Activated CD4-positive, alpha-beta memory T cell treated with anti-CD3 and anti-CD28 coated beads for 36 hours (primary cell): ENCODE measurements around the gene SQOR. TPM values are rescaled to one million over a fixed set of nuclear protein-coding genes. Genes with fewer than 3 reads are reported as not detected.

Experiments used
- CTCF ChIA-PET: fragments of 350-600 bp; sonication (Branson Sonifier 250); formaldehyde crosslinking; loops from one replicate; lab custom pipeline; 2021; ENCODE audit warnings: antibody characterized with exemption, inconsistent platforms; lab: Charles Lee
- POLR2A ChIA-PET: fragments of 350-600 bp; sonication (Branson Sonifier 250); formaldehyde crosslinking; loops from one replicate; lab custom pipeline; 2021; ENCODE audit warnings: antibody characterized with exemption; lab: Charles Lee
- DNase-seq: peaks from one replicate; pipeline ENCODE4 v3.0.0-alpha.2; 2020
- H3K27ac Mint-ChIP-seq: one replicate; pipeline ENCODE4 v1.8.0; 2021; ENCODE audit warnings: mixed read lengths
- H3K27me3 Mint-ChIP-seq: one replicate; pipeline ENCODE4 v1.8.0; 2021; ENCODE audit warnings: mixed read lengths
- H3K36me3 Mint-ChIP-seq: one replicate; pipeline ENCODE4 v1.8.0; 2021; ENCODE audit warnings: mixed read lengths
- H3K4me1 Mint-ChIP-seq: one replicate; pipeline ENCODE4 v1.8.0; 2021; ENCODE audit warnings: low read depth, mixed read lengths
- H3K4me3 Mint-ChIP-seq: one replicate; pipeline ENCODE4 v1.8.0; 2021; ENCODE audit warnings: mild to moderate bottlenecking, mixed read lengths
- H3K9me3 Mint-ChIP-seq: one replicate; pipeline ENCODE4 v1.8.0; 2021; ENCODE audit warnings: mixed read lengths
- intact Hi-C: fragments of 100-400 bp; cut with micrococcal nuclease; formaldehyde crosslinking; loops from one replicate; pipeline ENCODE4 v1.15.1; 2023
- total RNA-seq, 2 experiments: library from RNA; stranded (reverse); gene quantifications; one replicate each; pipeline ENCODE4 v1.2.3, GENCODE V29; 2021

Gene SQOR
- total RNA-seq, 2 experiments from 2014 or later, result 181 to 194 TPM

- H3K36me3 Mint-ChIP-seq, result peaks cover 7% of the 10 kb centered on the region
- H3K4me3 Mint-ChIP-seq, result no peak overlapping the region
- H3K9me3 Mint-ChIP-seq, result peaks cover 8% of the 10 kb centered on the region
- ChIA-PET CTCF (interaction anchor here (1.1 kb wide), 1 partner anchor 174 kb away, joined by 3 read pairs; no protein-coding TSS in a partner anchor), POLR2A (no interaction called here)
- intact Hi-C loops, result no loop called here
- H3K27me3 Mint-ChIP-seq, result no peaks in the 10 kb centered on the region
- no peak overlapping the region for H3K27ac Mint-ChIP-seq
- DNase-seq, result no peak
- peaks cover 13% of the 10 kb centered on the region for H3K4me1 Mint-ChIP-seq
These were observed 3.1 kb upstream of the SQOR start for GRCh38 chr15:45631776-45632175.

- H3K4me1 Mint-ChIP-seq, result peaks cover 47% of the 10 kb centered on the region
- DNase-seq, result peak; percentile 81
- CTCF ChIA-PET, result interaction anchor here (1.0 to 2.2 kb wide), 6 partner anchors 9 to 177 kb away, joined by 4 to 14 read pairs (median 6); partner anchors contain the start of gene BLOC1S6
- peak overlapping the region; percentile 96 for H3K27ac Mint-ChIP-seq
- intact Hi-C loops, result loop anchor here (1.0 to 5.0 kb wide), 4 partner anchors 16 to 113 kb away; partner anchors contain the start of genes BLOC1S6 and SLC30A4
- H3K36me3 Mint-ChIP-seq, result peaks cover 37% of the 10 kb centered on the region
- H3K4me3 Mint-ChIP-seq, result peak overlapping the region; percentile 99
- POLR2A ChIA-PET, result interaction anchor here (0.9 to 4.8 kb wide), 4 partner anchors 10 to 47 kb away, joined by 3 to 55 read pairs (median 3); no protein-coding TSS in a partner anchor
- H3K9me3 Mint-ChIP-seq, result no peaks in the 10 kb centered on the region
- H3K27me3 Mint-ChIP-seq, result no peaks in the 10 kb centered on the region
These were observed 386 bp downstream of the SQOR start for GRCh38 chr15:45635191-45635638.

GRCh38 chr15:45635763-45636292 is 999 bp downstream of the SQOR start:
- Mint-ChIP-seq H3K36me3 (peaks cover 39% of the 10 kb centered on the region), H3K27me3 (no peaks in the 10 kb centered on the region), H3K27ac (peak overlapping the region; percentile 96), H3K4me3 (peak overlapping the region; percentile 99), H3K4me1 (peaks cover 53% of the 10 kb centered on the region), H3K9me3 (no peaks in the 10 kb centered on the region)
- DNase-seq, result no peak
- intact Hi-C loops, result loop anchor here (1.0 to 5.0 kb wide), 4 partner anchors 15 to 114 kb away; partner anchors contain the start of genes BLOC1S6 and SLC30A4
- ChIA-PET CTCF (interaction anchor here (1.3 to 2.2 kb wide), 4 partner anchors 8 to 178 kb away, joined by 4 to 14 read pairs (median 10); no protein-coding TSS in a partner anchor), POLR2A (interaction anchor here (0.9 to 4.8 kb wide), 2 partner anchors 10 to 13 kb away, joined by 3 to 55 read pairs; no protein-coding TSS in a partner anchor)

DNA sequence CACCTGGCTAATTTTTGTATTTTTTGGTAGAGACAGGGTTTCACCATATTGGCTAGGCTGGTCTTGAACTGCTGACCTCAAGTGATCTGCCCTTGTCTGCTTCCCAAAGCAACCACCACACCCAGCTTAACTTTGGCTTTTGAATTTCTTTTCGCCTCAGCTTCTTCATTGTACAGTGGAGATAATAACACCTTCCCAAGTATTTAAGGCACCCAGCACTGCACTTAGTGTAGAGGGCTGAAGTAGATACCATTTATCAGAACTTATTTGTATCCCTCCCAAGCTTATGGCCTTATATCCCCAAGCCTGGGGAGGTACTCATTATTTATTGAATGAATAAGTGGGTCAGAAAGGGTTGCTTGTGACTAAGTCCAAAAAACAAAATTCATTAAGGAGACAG is 2.3 kb downstream of the SQOR start:
- peak overlapping the region; percentile 74 for H3K4me3 Mint-ChIP-seq
- peaks cover 62% of the 10 kb centered on the region for H3K4me1 Mint-ChIP-seq
- peak overlapping the region; percentile 97 for H3K27ac Mint-ChIP-seq
- POLR2A ChIA-PET, result interaction anchor here (1.0 to 4.8 kb wide), 3 partner anchors 8 to 50 kb away, joined by 3 to 55 read pairs (median 8); partner anchors contain the start of gene BLOC1S6
- intact Hi-C loops, result loop anchor here (1.0 to 5.0 kb wide), 2 partner anchors 8 to 115 kb away; partner anchors contain the start of gene SLC30A4
- H3K9me3 Mint-ChIP-seq, result no peaks in the 10 kb centered on the region
- H3K36me3 Mint-ChIP-seq, result peaks cover 41% of the 10 kb centered on the region
- no peaks in the 10 kb centered on the region for H3K27me3 Mint-ChIP-seq
- CTCF ChIA-PET, result interaction anchor here (0.7 to 1.9 kb wide), 9 partner anchors 8 to 206 kb away, joined by 3 to 11 read pairs (median 5); partner anchors contain the start of gene BLOC1S6
- DNase-seq, result no peak

DNA sequence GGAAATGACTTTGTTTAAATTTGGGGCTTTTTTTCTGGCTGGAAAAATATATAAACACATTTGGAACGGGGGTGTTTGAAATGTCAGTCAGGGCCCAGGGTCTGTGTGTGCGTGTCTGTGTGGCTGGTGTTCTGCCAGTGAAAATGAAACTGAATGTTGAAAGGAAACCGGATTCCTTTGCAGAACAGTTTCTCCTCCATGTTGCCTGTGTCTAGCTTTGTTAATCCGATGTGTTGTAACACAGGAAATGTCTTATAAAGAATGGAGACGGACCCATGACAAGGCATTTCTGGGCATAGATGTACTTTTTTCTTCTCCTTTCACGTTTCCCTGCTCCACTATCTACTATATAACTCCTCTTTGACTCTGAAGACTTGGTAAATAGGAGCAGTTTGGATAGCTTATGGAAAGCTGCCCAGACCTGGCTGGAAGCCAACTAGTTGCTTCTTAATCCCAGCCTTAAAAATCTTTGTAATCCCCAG is 2.8 kb downstream of the SQOR start:
- intact Hi-C loops, result loop anchor here (1.0 to 5.0 kb wide), 2 partner anchors 8 to 115 kb away; partner anchors contain the start of gene SLC30A4
- H3K27me3 Mint-ChIP-seq, result no peaks in the 10 kb centered on the region
- H3K9me3 Mint-ChIP-seq, result no peaks in the 10 kb centered on the region
- peak overlapping the region; percentile 97 for H3K27ac Mint-ChIP-seq
- peaks cover 43% of the 10 kb centered on the region for H3K36me3 Mint-ChIP-seq
- H3K4me3 Mint-ChIP-seq, result peak overlapping the region; percentile 74
- CTCF ChIA-PET, result interaction anchor here (0.7 to 1.9 kb wide), 9 partner anchors 8 to 207 kb away, joined by 3 to 11 read pairs (median 5); partner anchors contain the start of gene BLOC1S6
- peak; percentile 77 for DNase-seq
- POLR2A ChIA-PET, result interaction anchor here (1.0 to 4.8 kb wide), 3 partner anchors 8 to 50 kb away, joined by 3 to 55 read pairs (median 8); partner anchors contain the start of gene BLOC1S6
- H3K4me1 Mint-ChIP-seq, result peaks cover 64% of the 10 kb centered on the region

DNA sequence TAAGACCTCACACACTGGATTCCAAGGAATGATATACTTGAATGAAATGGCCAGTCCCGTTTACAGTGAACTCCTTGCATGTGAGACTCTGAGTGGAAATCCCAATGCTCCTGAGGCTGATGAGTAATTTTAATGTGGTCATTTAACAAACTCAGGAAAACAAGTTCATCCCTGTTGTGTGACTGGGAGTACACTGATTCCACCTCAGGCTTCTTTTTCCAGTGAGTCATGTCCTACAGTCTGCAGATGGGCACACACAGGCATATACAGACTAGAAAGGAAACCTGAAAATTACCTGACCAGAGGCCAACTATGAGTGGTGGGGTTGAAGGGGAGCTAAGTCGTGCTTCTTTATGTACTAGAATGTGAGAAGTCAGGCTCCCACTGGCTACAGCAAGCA is 5.8 kb downstream of the SQOR start:
- Mint-ChIP-seq H3K27ac (peak overlapping the region; percentile 97), H3K27me3 (no peaks in the 10 kb centered on the region), H3K4me1 (peaks cover 91% of the 10 kb centered on the region), H3K36me3 (peaks cover 55% of the 10 kb centered on the region), H3K9me3 (no peaks in the 10 kb centered on the region), H3K4me3 (no peak overlapping the region)
- no peak for DNase-seq
- ChIA-PET CTCF (interaction anchor here (0.5 to 2.3 kb wide), 2 partner anchors 9 to 135 kb away, joined by 3 to 7 read pairs; no protein-coding TSS in a partner anchor), POLR2A (interaction anchor here (0.6 to 1.0 kb wide), 2 partner anchors 88 to 238 kb away, joined by 3 read pairs; a partner anchor contains a TSS)
- intact Hi-C loops, result no loop called here

GRCh38 chr15:45641374-45641781 is 6.5 kb downstream of the SQOR start:
- ChIA-PET CTCF (interaction anchor here (0.5 to 2.3 kb wide), 3 partner anchors 8 to 134 kb away, joined by 3 to 7 read pairs (median 3); no protein-coding TSS in a partner anchor), POLR2A (interaction anchor here (0.9 to 1.1 kb wide), 2 partner anchors 21 to 238 kb away, joined by 3 read pairs; no protein-coding TSS in a partner anchor)
- peak; percentile 33 for DNase-seq
- Mint-ChIP-seq H3K36me3 (peaks cover 55% of the 10 kb centered on the region), H3K4me1 (peaks cover 97% of the 10 kb centered on the region), H3K27ac (peak overlapping the region; percentile 97), H3K27me3 (no peaks in the 10 kb centered on the region), H3K4me3 (peak overlapping the region; percentile 11), H3K9me3 (no peaks in the 10 kb centered on the region)
- intact Hi-C loops, result no loop called here

DNA sequence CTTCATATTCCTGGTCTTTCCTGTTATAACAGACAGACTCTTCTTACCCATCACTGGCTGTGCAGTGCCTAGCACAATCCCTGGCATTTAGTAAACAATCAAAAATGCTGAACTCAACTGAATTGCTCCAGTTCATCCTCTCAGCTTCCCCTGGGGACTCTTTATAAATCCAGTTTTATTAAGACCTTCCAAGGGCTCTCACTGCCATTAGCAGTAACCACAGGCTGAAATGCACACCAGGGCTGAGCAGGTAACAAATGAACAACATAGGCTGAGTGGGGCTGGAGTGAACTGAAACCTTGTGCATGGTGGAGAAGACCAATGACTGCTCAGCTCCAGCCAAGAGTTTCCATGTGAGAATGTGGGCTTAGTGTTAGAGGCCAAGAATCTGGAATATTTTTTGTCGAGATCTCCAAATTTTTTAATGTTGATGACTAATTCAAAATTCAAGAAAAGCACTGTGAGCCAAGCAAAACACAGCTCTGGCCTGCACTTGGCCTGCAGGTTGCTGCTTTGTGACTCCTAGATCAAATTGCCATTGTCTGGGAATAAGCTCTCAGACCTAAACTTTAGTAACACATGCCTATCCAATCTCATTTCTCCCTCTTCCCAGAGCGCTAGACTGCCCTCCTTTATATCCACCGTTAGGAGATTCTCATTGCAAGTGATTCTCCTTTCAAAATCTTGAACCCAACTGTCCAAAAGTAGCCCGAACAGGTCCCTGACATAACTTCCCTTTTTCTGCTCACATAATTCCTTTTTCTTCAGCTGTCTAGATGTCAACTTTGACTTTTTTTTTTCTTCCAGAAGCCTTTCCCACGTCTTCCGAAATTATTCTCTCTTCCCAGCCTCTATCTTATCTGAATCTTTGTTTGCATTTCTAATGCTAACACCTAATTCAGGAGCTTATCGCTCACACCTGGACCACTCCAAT is 7.4 kb downstream of the SQOR start:
- intact Hi-C loops, result no loop called here
- DNase-seq, result no peak
- peaks cover 99% of the 10 kb centered on the region for H3K4me1 Mint-ChIP-seq
- H3K9me3 Mint-ChIP-seq, result no peaks in the 10 kb centered on the region
- H3K27ac Mint-ChIP-seq, result peak overlapping the region; percentile 97
- POLR2A ChIA-PET, result interaction anchor here (0.9 to 1.8 kb wide), 3 partner anchors 20 to 239 kb away, joined by 3 to 10 read pairs (median 3); partner anchors contain the start of gene BLOC1S6
- no peak overlapping the region for H3K4me3 Mint-ChIP-seq
- H3K27me3 Mint-ChIP-seq, result no peaks in the 10 kb centered on the region
- H3K36me3 Mint-ChIP-seq, result peaks cover 53% of the 10 kb centered on the region
- CTCF ChIA-PET, result interaction anchor here (0.5 to 1.4 kb wide), 4 partner anchors 24 to 185 kb away, joined by 3 to 5 read pairs (median 3); no protein-coding TSS in a partner anchor

DNA sequence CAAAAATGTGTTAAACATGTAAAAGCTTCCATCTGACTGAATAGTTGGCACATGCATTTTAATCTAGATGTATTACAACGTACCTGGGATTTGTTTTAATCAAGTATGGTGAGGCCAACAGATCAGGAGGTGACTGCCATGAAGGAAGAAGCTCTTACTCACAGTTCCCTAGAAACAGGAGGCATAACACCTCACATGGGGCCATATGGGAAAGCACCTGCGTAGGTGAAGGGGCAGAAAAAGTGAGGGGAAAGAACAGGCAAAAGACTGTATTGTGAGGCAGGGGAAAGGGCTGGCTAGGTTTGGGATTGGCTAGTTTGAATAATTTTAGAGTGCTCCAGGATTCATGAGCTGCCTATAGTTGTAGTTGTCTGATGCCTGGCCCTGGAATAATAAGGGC is 9.6 kb downstream of the SQOR start:
- Mint-ChIP-seq H3K4me3 (peak overlapping the region; percentile 4), H3K4me1 (peaks cover 85% of the 10 kb centered on the region), H3K36me3 (peaks cover 36% of the 10 kb centered on the region), H3K27ac (peak overlapping the region; percentile 90), H3K9me3 (no peaks in the 10 kb centered on the region), H3K27me3 (no peaks in the 10 kb centered on the region)
- CTCF ChIA-PET, result interaction anchor here (1.8 kb wide), 1 partner anchor 9 kb away, joined by 8 read pairs; no protein-coding TSS in a partner anchor
- peak; percentile 41 for DNase-seq
- POLR2A ChIA-PET, result interaction anchor here (3.2 to 4.4 kb wide), 2 partner anchors 9 to 57 kb away, joined by 14 to 55 read pairs; partner anchors contain the start of genes BLOC1S6 and SQOR
- intact Hi-C loops, result no loop called here

DNA sequence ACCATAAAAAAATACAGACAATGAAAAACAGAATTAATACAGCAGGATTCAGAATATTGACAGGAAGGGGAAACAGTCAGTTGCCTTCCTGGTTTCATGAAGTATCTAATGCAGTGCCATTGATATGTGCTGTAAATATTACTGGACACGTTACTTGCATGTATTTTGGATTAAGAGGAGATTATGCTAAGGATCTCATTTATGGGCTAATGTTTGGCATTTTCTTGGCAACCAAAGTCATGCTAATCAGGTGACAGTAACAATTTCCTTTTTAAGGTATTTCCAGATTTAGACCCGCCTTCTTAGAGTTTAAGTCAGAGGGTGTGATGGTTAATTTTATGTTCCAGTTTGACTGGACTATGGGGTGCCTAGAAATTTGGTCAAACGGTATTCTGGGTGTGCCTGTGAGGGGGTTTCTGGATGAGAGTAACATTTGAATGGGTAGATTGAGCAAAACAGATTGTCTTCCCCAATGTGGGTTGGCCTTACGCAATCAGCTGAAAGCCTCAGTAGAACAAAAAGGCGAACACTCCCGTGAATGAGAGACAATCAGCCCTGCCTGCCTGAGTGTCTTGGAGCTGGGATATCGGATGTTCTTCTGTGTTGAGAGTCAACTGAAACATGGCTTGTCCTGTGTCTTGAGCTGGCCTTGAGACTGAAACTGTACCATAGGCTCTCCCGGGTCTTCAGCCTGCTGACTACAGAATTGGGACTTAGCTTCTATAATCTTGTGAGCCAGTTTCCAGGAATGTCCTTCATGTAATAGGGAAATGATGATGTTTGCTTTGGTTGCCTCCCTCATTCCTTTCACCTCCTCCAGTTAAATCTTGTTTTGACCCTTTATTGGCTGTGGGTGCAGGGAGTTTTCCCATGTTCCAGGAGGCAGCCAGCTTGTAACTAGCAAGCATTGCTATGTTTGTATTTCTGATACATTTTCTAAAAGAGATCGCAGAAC is 10.5 kb downstream of the SQOR start:
- peak overlapping the region; percentile 64 for H3K4me3 Mint-ChIP-seq
- peak overlapping the region; percentile 90 for H3K27ac Mint-ChIP-seq
- peaks cover 85% of the 10 kb centered on the region for H3K4me1 Mint-ChIP-seq
- peaks cover 2% of the 10 kb centered on the region for H3K9me3 Mint-ChIP-seq
- intact Hi-C loops, result loop anchor here (1.0 kb wide), 2 partner anchors 8 to 447 kb away; no protein-coding TSS in a partner anchor
- peaks cover 31% of the 10 kb centered on the region for H3K36me3 Mint-ChIP-seq
- no peaks in the 10 kb centered on the region for H3K27me3 Mint-ChIP-seq
- CTCF ChIA-PET, result interaction anchor here (1.0 to 2.3 kb wide), 4 partner anchors 8 to 60 kb away, joined by 3 to 11 read pairs (median 8); partner anchors contain the start of gene SQOR
- peak; percentile 75 for DNase-seq
- POLR2A ChIA-PET, result interaction anchor here (3.2 to 4.4 kb wide), 2 partner anchors 10 to 58 kb away, joined by 14 to 55 read pairs; partner anchors contain the start of genes BLOC1S6 and SQOR
